MM.1S (cell line): ENCODE data around the gene DDX39B.

Source experiments
- CTCF ChIP-seq: fragments of 300-600 bp; sonication (generic); IDR thresholded peaks from 2 replicates; pipeline ENCODE4 v1.5.1; 2016; ENCODE audit warnings: antibody characterized with exemption, low read length, mixed read lengths
- EZH2 ChIP-seq: fragments of 300-600 bp; sonication (generic); optimal IDR thresholded peaks from 2 replicates; pipeline ENCODE3; 2017; ENCODE audit warnings: low read depth, mild to moderate bottlenecking, antibody characterized with exemption, low read length, mixed read lengths

GRCh38 chr6:31546339-31546957 lies 4.6 kb upstream of the DDX39B start, which contains the start of gene ATP6V1G2:
- peak; percentile 98 for TF ChIP-seq CTCF
- TF ChIP-seq EZH2 = no peak
